Tibial nerve (tissue), 4 donors: ENCODE data around the gene ECE1. TPM values are rescaled to one million over a fixed set of nuclear protein-coding genes. Genes with fewer than 3 reads are reported as not detected.
"Not testable (repeated sequence)": the region's sequence is repeated elsewhere in the genome, so short reads cannot be mapped to it uniquely, and the experiment has no call there.

ENCODE experiments used
- DNase-seq, 2 donors: peaks; one replicate each; pipeline ENCODE4 v3.0.0-alpha.2; 2019; ENCODE audit warnings: low spot score in 2 of 2
- H3K27ac ChIP-seq, 4 donors: fragments of 200-600 bp; sonication (generic) in 3 of 4; one replicate each; pipeline ENCODE4 v1.5.1; 2017 to 2019; ENCODE audit warnings: mild to moderate bottlenecking in 1 of 4
- H3K27me3 ChIP-seq, 2 donors: fragments of 200-600 bp; sonication (generic) in 1 of 2; one replicate each; pipeline versions ENCODE4 v1.5.1 to v1.6.0; 2017 to 2019
- H3K36me3 ChIP-seq, 3 donors: fragments of 200-600 bp; sonication (generic); one replicate each; pipeline ENCODE4 v1.5.1; 2018 to 2019
- H3K4me1 ChIP-seq, 4 donors: fragments of 200-600 bp; sonication (generic) in 3 of 4; one replicate each; pipeline ENCODE4 v1.5.1; 2017 to 2019
- H3K4me3 ChIP-seq, 4 donors: fragments of 200-600 bp; sonication (generic) in 3 of 4; one replicate each; pipeline ENCODE4 v1.5.1; 2017 to 2019; ENCODE audit warnings: mild to moderate bottlenecking in 1 of 4, moderate library complexity in 1 of 4
- H3K9me3 ChIP-seq, 4 donors: fragments of 200-600 bp; sonication (generic) in 3 of 4; one replicate each; pipeline ENCODE4 v1.5.1; 2017 to 2019
- CTCF ChIP-seq, 5 experiments: fragments of 200-600 bp in 3 of 5; fragments of 450-650 bp in 2 of 5; sonication (generic) in 3 of 5; IDR thresholded peaks; one replicate each; pipeline ENCODE4 v1.5.1; 2016 to 2019; ENCODE audit warnings: antibody characterized with exemption in 5 of 5, mild to moderate bottlenecking in 3 of 5, moderate library complexity in 2 of 5
- EP300 ChIP-seq, 2 donors: sonication (generic); formaldehyde crosslinking; IDR thresholded peaks; one replicate each; pipeline ENCODE4 v1.6.1; 2017; ENCODE audit warnings: antibody characterized with exemption in 2 of 2, mild to moderate bottlenecking in 1 of 2
- POLR2A ChIP-seq, 2 donors: fragments of 450-650 bp; IDR thresholded peaks; one replicate each; pipeline ENCODE4 v1.6.1; 2017; ENCODE audit warnings: antibody characterized with exemption in 2 of 2, mild to moderate bottlenecking in 2 of 2, moderate library complexity in 2 of 2
- WGBS, 2 donors: methylation state at CpG; one replicate each; pipeline ENCODE4 v1.1.5; 2018; 5-methylcytosine and 5-hydroxymethylcytosine counted together
- total RNA-seq, 4 donors: library from RNA; depleted of rRNA; stranded (reverse); fragments of >200 nt; gene quantifications; one replicate each; pipeline ENCODE4 v1.1.0, GENCODE V29; 2016

Gene ECE1
- total RNA-seq, 4 donors from 2014 or later, result 84.1 to 128 (median 110) TPM

DNA sequence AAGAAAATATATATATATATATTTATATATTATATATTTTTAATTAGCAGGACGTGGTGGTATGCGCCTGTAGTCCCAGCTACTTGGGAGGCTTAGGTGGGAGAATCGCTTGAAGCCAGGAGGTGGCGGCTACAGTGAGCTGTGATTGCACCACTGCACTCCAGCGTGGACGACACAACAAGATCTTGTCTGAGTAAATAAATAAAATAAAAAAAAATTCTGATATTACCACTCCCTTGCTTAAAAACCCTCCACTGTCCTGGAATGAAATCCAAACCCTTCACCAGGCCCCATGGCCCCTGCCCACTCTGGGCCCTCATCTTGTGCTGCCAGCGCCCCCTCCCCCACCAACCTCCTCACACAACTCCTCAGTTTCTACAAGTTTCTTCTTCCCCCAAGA is 1.7 kb upstream of the ECE1 start:
- Histone ChIP-seq H3K4me3 (no peak overlapping the region), H3K4me1 (peaks cover 0 to 81% (median 53%) of the 10 kb centered on the region in 4 donors), H3K27me3 (no peaks in the 10 kb centered on the region), H3K36me3 (no peaks in the 10 kb centered on the region), H3K9me3 (no peaks in the 10 kb centered on the region), H3K27ac (peak overlapping the region in 3 of 4 donors; percentile 79 to 90 (median 84))
- DNase-seq, result no peak
- WGBS, 2 donors, result 94% methylated on average over 7 of the region's 7 CpGs
- TF ChIP-seq POLR2A (IDR thresholded peaks at IDR 0.05) (no peak), CTCF (IDR thresholded peaks at IDR 0.05) (no peak), EP300 (IDR thresholded peaks at IDR 0.05) (no peak)

- no peak for DNase-seq
- Histone ChIP-seq H3K36me3 (no peaks in the 10 kb centered on the region), H3K4me1 (peaks cover 0 to 80% (median 53%) of the 10 kb centered on the region in 4 donors), H3K4me3 (no peak overlapping the region), H3K9me3 (no peaks in the 10 kb centered on the region), H3K27me3 (no peaks in the 10 kb centered on the region), H3K27ac (peak overlapping the region in 3 of 4 donors; percentile 86 to 90 (median 88))
- no peak for TF ChIP-seq CTCF (IDR thresholded peaks at IDR 0.05)
- no peak for TF ChIP-seq EP300 (IDR thresholded peaks at IDR 0.05)
- no peak for TF ChIP-seq POLR2A (IDR thresholded peaks at IDR 0.05)
- WGBS, 2 donors, result 87 to 89% methylated on average over 8 of the region's 8 CpGs
These were observed 921 bp upstream of the ECE1 start for GRCh38 chr1:21291184-21291583.

- Histone ChIP-seq H3K27me3 (no peaks in the 10 kb centered on the region), H3K4me1 (peaks cover 0 to 74% (median 53%) of the 10 kb centered on the region in 4 donors), H3K27ac (peak overlapping the region; percentile 68 to 90 (median 87)), H3K4me3 (peak overlapping the region; percentile 39 to 76 (median 62)), H3K36me3 (no peaks in the 10 kb centered on the region), H3K9me3 (no peaks in the 10 kb centered on the region)
- TF ChIP-seq CTCF (IDR thresholded peaks at IDR 0.05) (no peak), POLR2A (IDR thresholded peaks at IDR 0.05) (no peak), EP300 (IDR thresholded peaks at IDR 0.05) (no peak)
- DNase-seq, result no peak
- 5 to 9% methylated on average over 4 to 8 of the region's 9 CpGs for WGBS, 2 donors
These were observed 282 bp upstream of the ECE1 start for GRCh38 chr1:21290546-21290944.

- WGBS, 2 donors, result 63 to 68% methylated on average over 8 of the region's 8 CpGs
- Histone ChIP-seq H3K27ac (peak overlapping the region; percentile 68 to 90 (median 87)), H3K36me3 (peaks cover 0 to 1% (median 0%) of the 10 kb centered on the region in 3 donors), H3K27me3 (no peaks in the 10 kb centered on the region), H3K4me1 (peaks cover 0 to 75% (median 48%) of the 10 kb centered on the region in 4 donors), H3K9me3 (no peaks in the 10 kb centered on the region), H3K4me3 (peak overlapping the region; percentile 57 to 76 (median 64))
- no peak for DNase-seq
- TF ChIP-seq EP300 (IDR thresholded peaks at IDR 0.05), result no peak
- TF ChIP-seq CTCF (IDR thresholded peaks at IDR 0.05), result no peak
- TF ChIP-seq POLR2A (IDR thresholded peaks at IDR 0.05), result no peak
These were observed 1.1 kb downstream of the ECE1 start for GRCh38 chr1:21289127-21289526.

DNA sequence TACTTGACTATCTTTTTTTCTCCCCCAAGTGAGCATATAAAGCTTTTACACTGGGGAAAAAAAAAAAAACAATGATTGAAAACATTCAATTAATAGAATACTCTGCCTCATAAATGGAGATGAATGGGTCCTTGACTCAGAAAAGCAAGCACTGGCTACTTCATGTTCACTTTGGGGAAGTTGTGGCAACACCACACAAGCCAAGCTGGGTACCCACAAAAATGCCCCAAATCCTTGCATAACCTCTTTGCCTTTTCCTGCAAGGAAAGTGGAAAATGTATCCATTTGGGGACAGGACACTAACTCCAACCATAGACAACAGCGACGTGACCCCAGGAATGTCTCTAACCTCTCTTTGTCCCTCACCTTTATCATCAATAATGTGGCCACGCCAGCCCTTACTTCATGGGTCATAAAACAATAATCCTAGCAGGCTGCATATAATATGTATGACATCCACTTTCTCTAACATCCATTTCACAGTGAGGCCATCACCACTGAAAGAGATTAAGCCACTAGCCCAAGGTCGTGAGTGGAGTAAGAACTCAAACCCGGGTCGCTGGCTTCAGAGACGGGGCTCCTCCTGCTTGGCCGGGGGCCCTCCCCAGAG is 2.3 kb downstream of the ECE1 start:
- DNase-seq, result no peak
- TF ChIP-seq EP300 (IDR thresholded peaks at IDR 0.05) (no peak), POLR2A (IDR thresholded peaks at IDR 0.05) (no peak), CTCF (IDR thresholded peaks at IDR 0.05) (no peak)
- Histone ChIP-seq H3K27me3 (no peaks in the 10 kb centered on the region), H3K9me3 (no peaks in the 10 kb centered on the region), H3K36me3 (peaks cover 0 to 8% (median 0%) of the 10 kb centered on the region in 3 donors), H3K4me1 (peaks cover 0 to 69% (median 37%) of the 10 kb centered on the region in 4 donors), H3K27ac (peak overlapping the region in 3 of 4 donors; percentile 86 to 90 (median 88)), H3K4me3 (no peak overlapping the region)
- WGBS, 2 donors, result 56 to 60% methylated on average over 8 of the region's 8 CpGs

GRCh38 chr1:21285386-21285785 is 4.9 kb downstream of the ECE1 start:
- not testable (repeated sequence) for H3K36me3 ChIP-seq, H3K4me3 ChIP-seq, DNase-seq, H3K27me3 ChIP-seq, H3K9me3 ChIP-seq
- Histone ChIP-seq H3K4me1 (peaks cover 0 to 56% (median 25%) of the 10 kb centered on the region in 4 donors), H3K27ac (peak overlapping the region in 2 of 4 donors; percentile 58 to 71)
- 93 to 94% methylated on average over 6 of the region's 6 CpGs for WGBS, 2 donors
